ENCODE measurements around the gene ZMYND8.

DNA sequence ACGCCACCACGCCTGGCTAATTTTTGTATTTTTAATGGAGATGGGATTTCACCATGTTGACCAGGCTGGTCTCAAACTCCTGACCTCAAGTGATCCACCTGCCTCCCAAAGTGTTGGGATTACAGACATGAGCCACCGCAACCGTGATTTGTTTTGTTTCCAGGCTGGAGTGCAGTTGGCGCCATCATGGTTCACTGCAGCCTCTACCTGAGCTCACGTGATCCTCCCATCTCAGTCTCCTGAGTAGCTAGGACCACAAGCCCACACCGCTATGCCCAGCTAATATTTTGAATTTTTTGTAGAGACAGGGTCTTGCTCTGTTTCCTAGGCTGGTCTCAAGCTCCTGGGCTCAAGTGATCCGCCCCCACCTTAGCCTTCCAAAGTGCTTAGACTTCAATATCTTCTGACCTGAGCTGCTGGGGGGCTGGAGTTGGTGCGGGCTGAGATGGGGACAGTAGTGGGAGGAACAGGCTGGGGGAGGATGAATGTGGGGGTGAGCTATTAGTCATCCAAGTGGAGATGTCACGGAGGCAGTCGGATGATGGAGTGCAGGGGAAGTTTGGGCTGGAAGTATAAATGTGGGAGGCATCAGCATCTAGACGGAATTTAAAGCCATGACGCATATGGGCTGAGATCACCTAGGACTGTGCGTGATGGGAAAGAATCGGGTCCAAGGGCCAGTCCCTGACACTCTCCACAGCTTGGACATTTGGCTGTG lies 23.1 kb upstream of the ZMYND8 start:
- TF ChIP-seq, protein P1, sequence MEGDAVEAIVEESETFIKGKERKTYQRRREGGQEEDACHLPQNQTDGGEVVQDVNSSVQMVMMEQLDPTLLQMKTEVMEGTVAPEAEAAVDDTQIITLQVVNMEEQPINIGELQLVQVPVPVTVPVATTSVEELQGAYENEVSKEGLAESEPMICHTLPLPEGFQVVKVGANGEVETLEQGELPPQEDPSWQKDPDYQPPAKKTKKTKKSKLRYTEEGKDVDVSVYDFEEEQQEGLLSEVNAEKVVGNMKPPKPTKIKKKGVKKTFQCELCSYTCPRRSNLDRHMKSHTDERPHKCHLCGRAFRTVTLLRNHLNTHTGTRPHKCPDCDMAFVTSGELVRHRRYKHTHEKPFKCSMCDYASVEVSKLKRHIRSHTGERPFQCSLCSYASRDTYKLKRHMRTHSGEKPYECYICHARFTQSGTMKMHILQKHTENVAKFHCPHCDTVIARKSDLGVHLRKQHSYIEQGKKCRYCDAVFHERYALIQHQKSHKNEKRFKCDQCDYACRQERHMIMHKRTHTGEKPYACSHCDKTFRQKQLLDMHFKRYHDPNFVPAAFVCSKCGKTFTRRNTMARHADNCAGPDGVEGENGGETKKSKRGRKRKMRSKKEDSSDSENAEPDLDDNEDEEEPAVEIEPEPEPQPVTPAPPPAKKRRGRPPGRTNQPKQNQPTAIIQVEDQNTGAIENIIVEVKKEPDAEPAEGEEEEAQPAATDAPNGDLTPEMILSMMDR (IDR thresholded peaks at IDR 0.05) = no peak
- no peak for TF ChIP-seq POLR2A (IDR thresholded peaks at IDR 0.05)
